Esophagus muscularis mucosa (tissue), 4 donors: ENCODE data around the gene RGPD4. TPM values are rescaled to one million over a fixed set of nuclear protein-coding genes. Genes with fewer than 3 reads are reported as not detected.
"Not testable (repeated sequence)": the region's sequence is repeated elsewhere in the genome, so short reads cannot be mapped to it uniquely, and the experiment has no call there.

Experiments
- DNase-seq: peaks from one replicate; pipeline ENCODE4 v3.0.0-alpha.2; 2017; ENCODE audit errors: extremely low spot score
- H3K27ac ChIP-seq, 4 donors: fragments of 200-600 bp; sonication (generic); replicated peaks in 1 of 4; 1 replicate in 3 of 4; 2 replicates in 1 of 4; pipeline ENCODE4 v1.5.1; 2016 to 2019; ENCODE audit warnings: mild to moderate bottlenecking in 1 of 4
- H3K27me3 ChIP-seq, 4 donors: fragments of 200-600 bp; sonication (generic); one replicate each; pipeline versions ENCODE4 v1.5.1 to v1.6.0; 2016 to 2019
- H3K36me3 ChIP-seq, 4 donors: fragments of 200-600 bp; sonication (generic); one replicate each; pipeline ENCODE4 v1.5.1; 2016 to 2019
- H3K4me1 ChIP-seq, 4 donors: fragments of 200-600 bp; sonication (generic); one replicate each; pipeline ENCODE4 v1.5.1; 2016 to 2019
- H3K4me3 ChIP-seq, 4 donors: fragments of 200-600 bp; sonication (generic); 1 replicate in 2 of 4; 2 replicates in 2 of 4; pipeline ENCODE4 v1.5.1; 2016 to 2019; ENCODE audit warnings: mild to moderate bottlenecking in 4 of 4, moderate library complexity in 1 of 4
- H3K9me3 ChIP-seq, 4 donors: fragments of 200-600 bp; sonication (generic); 1 replicate in 3 of 4; 2 replicates in 1 of 4; pipeline ENCODE4 v1.5.1; 2016 to 2019
- EP300 ChIP-seq: sonication (generic); formaldehyde crosslinking; IDR thresholded peaks from one replicate; pipeline ENCODE4 v1.6.1; 2017; ENCODE audit warnings: antibody characterized with exemption
- POLR2A ChIP-seq: fragments of 450-650 bp; IDR thresholded peaks from one replicate; pipeline ENCODE4 v1.6.1; 2017; ENCODE audit warnings: antibody characterized with exemption, moderate library complexity, mild to moderate bottlenecking, low read depth
- POLR2AphosphoS5 ChIP-seq, 2 donors: sonication (generic); formaldehyde crosslinking; IDR thresholded peaks; one replicate each; pipeline ENCODE4 v1.6.1; 2017; ENCODE audit warnings: antibody characterized with exemption in 2 of 2
- WGBS: methylation state at CpG from one replicate; pipeline ENCODE4 v1.1.5; 2018; 5-methylcytosine and 5-hydroxymethylcytosine counted together
- intact Hi-C: fragments of 100-400 bp; cut with DNase I; formaldehyde crosslinking; loops from one replicate; pipeline ENCODE4 v1.15.1; 2023
- total RNA-seq, 4 donors: library from RNA; depleted of rRNA; stranded (reverse); fragments of >200 nt; gene quantifications; one replicate each; pipeline versions ENCODE4 v1.1.0 to v1.2.1, GENCODE V29; 2016
- TF ChIP-seq, protein P1 (sequence below), 3 experiments: fragments of 200-600 bp in 2 of 3; fragments of 450-650 bp in 1 of 3; sonication (generic) in 2 of 3; IDR thresholded peaks; one replicate each; pipeline ENCODE4 v1.5.1; 2017 to 2019; ENCODE audit warnings: antibody characterized with exemption in 3 of 3, mild to moderate bottlenecking in 2 of 3, moderate library complexity in 1 of 3

Gene RGPD4
- total RNA-seq = not detected

DNA sequence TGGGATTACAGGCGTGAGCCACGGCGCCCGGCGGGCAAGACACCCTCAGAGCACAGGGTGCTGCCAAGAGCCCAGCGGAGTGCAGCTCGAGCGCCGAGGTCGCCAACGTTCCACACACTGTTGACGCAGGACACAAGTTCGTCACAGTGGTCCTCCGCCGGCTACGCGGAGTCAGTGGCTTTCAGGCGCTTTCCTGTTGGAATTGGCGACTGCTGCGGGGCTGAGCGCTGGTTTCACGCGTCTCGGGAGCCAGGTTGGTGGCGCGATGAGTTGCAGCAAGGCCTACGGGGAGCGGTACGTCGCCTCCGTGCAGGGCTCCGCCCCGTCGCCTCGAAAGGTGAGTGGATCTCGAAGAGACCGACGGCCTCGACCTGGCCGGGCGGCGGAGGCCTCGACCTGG, at the start of gene RGPD4:
RGPD4 (plus strand) TSS at position 144 of the 400 bp plus-strand sequence; CDS start at position 266, 122 bp downstream.
- 97% methylated on average over 11 of the region's 43 CpGs for WGBS
- H3K36me3 ChIP-seq, intact Hi-C loops, H3K4me3 ChIP-seq, DNase-seq, H3K27ac ChIP-seq, H3K9me3 ChIP-seq, H3K4me1 ChIP-seq, H3K27me3 ChIP-seq: not testable (repeated sequence)

DNA sequence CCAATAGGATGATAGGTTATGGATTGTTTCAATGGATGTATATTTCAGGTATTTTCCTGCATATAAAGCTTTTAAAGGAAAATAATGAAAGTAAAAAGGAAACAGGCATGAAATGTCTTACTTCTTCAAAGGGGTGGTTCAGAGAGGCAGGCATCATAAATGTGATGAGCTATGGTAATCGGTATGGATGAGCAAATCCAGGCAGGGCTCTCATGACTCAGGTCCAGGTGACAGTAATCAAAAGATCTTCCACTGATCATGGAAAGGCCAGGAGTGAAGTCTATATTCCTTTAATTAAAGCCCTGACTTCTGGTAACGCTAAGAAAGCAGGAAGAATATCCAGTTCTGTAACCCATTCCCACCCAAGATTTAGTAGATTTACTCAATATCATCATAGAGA, 48.7 kb upstream of the RGPD4 start:
- intact Hi-C loops = no loop called here
- no peaks in the 10 kb centered on the region for H3K36me3 ChIP-seq
- H3K27me3 ChIP-seq = no peaks in the 10 kb centered on the region
- H3K27ac ChIP-seq = no peak overlapping the region
- no peak for TF ChIP-seq POLR2A
- TF ChIP-seq POLR2AphosphoS5 (IDR thresholded peaks at IDR 0.05) = no peak
- TF ChIP-seq, protein P1, sequence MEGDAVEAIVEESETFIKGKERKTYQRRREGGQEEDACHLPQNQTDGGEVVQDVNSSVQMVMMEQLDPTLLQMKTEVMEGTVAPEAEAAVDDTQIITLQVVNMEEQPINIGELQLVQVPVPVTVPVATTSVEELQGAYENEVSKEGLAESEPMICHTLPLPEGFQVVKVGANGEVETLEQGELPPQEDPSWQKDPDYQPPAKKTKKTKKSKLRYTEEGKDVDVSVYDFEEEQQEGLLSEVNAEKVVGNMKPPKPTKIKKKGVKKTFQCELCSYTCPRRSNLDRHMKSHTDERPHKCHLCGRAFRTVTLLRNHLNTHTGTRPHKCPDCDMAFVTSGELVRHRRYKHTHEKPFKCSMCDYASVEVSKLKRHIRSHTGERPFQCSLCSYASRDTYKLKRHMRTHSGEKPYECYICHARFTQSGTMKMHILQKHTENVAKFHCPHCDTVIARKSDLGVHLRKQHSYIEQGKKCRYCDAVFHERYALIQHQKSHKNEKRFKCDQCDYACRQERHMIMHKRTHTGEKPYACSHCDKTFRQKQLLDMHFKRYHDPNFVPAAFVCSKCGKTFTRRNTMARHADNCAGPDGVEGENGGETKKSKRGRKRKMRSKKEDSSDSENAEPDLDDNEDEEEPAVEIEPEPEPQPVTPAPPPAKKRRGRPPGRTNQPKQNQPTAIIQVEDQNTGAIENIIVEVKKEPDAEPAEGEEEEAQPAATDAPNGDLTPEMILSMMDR (IDR thresholded peaks at IDR 0.05) = no peak
- TF ChIP-seq EP300 = no peak
- H3K9me3 ChIP-seq = no peaks in the 10 kb centered on the region
- no peaks in the 10 kb centered on the region for H3K4me1 ChIP-seq
- 77% methylated on average over 2 of the region's 2 CpGs for WGBS
- DNase-seq = no peak
- H3K4me3 ChIP-seq = no peak overlapping the region

DNA sequence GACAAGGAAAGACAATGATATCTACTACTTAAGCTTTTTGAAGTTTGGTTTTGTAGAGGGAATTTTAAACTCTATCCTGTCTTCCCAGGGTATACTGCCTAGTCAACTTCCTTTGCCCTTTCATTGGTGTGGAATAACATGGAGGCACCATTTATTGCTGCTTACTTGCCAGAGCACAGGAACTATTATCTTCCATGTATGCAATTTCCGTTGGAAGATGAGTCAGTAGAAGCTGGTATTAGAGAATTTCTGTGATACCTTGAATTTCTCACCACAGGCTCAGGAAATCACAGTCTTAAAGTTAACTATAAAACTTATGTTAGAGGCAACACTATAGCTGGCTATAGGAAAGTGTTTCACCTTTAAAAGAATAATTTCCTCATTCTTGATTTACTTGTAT, 40.9 kb upstream of the RGPD4 start:
- 70% methylated on average over 1 of the region's 1 CpG for WGBS

DNA sequence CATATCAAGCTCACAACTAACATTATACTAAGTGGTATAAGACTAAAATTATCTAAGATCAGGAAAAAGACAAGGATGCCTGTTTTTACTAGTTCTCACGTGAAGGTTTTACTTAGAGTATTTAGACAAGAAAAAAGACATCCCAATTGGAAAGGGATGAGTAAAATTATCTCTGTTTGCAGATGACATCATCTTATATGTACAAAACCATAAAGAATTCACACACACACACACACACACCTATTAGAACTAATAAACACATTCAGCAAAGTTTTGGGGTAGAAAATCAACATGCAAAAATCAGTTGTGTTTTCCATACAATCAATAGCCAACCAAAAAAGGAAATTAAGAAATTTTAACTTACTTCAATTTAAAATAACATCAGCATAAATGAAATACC, 35.9 kb upstream of the RGPD4 start:
- Histone ChIP-seq H3K27ac (no peak overlapping the region), H3K27me3 (no peaks in the 10 kb centered on the region), H3K4me1 (no peaks in the 10 kb centered on the region), H3K9me3 (no peaks in the 10 kb centered on the region), H3K4me3 (no peak overlapping the region), H3K36me3 (no peaks in the 10 kb centered on the region)
- no peak for DNase-seq
- 75% methylated on average over 1 of the region's 1 CpG for whole genome bisulfite sequencing
- TF ChIP-seq POLR2A (no peak), EP300 (no peak), POLR2AphosphoS5 (IDR thresholded peaks at IDR 0.05) (no peak)
- TF ChIP-seq, protein P1 (IDR thresholded peaks at IDR 0.05) = no peak
- intact Hi-C loops = no loop called here

More for the DNA sequence above, 40.9 kb upstream of the RGPD4 start:
- no peaks in the 10 kb centered on the region for H3K4me1 ChIP-seq
- no peak overlapping the region for H3K27ac ChIP-seq
- no peaks in the 10 kb centered on the region for H3K9me3 ChIP-seq
- TF ChIP-seq EP300 (no peak), POLR2AphosphoS5 (IDR thresholded peaks at IDR 0.05) (no peak), POLR2A (no peak)
- TF ChIP-seq, protein P1 (IDR thresholded peaks at IDR 0.05) = no peak
- no peaks in the 10 kb centered on the region for H3K27me3 ChIP-seq
- intact Hi-C loops = no loop called here
- no peak for DNase-seq
- H3K36me3 ChIP-seq = no peaks in the 10 kb centered on the region
- H3K4me3 ChIP-seq = no peak overlapping the region

DNA sequence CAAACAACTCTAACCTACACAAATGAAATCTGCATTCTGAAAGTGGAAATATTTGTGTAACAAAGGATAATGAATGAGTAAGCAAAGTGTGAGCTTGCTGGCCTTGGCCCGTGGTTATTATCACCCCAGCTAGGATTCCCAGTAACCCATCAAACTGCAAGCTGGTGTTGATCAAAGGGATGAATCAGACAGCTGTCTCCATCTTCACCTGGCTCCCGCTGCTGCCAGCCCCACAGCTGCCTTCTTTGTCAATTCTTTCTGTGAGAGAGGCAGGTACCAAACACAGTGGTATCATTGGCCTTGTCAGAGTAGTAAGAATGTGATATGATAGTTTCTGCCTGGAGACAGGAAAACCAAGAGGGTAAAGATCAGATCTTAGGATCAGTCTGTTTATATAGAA, 25.2 kb upstream of the RGPD4 start:
- no peaks in the 10 kb centered on the region for H3K9me3 ChIP-seq
- TF ChIP-seq EP300 (no peak), POLR2A (no peak)
- WGBS = 73% methylated on average over 2 of the region's 2 CpGs

More for the DNA sequence above, 25.2 kb upstream of the RGPD4 start:
- no peak for DNase-seq
- Histone ChIP-seq H3K27me3 (no peaks in the 10 kb centered on the region), H3K4me3 (no peak overlapping the region), H3K27ac (no peak overlapping the region), H3K4me1 (no peaks in the 10 kb centered on the region), H3K36me3 (no peaks in the 10 kb centered on the region)
- intact Hi-C loops = no loop called here
